ENCODE measurements around the gene SMPD1. TPM values are rescaled to one million over a fixed set of nuclear protein-coding genes. Genes with fewer than 3 reads are reported as not detected.
A peak's percentile ranks its signal among the peaks of the same experiment; 100 is the strongest.

The SMPD1 gene
- 23.1 TPM for total RNA-seq

GRCh38 chr11:6389905-6390717, at the start of gene SMPD1:
Gene SMPD1 (plus strand): TSS chr11:6390474. CDS start chr11:6390599, 125 bp downstream.
- TF ChIP-seq POLR2AphosphoS5 (IDR thresholded peaks at IDR 0.05; ENCODE audit: insufficient read depth in 1 of 2, low read depth in 1 of 2) (peak; percentile 41 to 86), POLR2A (IDR thresholded peaks at IDR 0.05) (peak in 1 of 2 donors; percentile 67), CTCF (IDR thresholded peaks at IDR 0.05) (no peak)
- H3K4me3 ChIP-seq, result peak within 1 kb of the TSS; percentile 76 to 91
- H3K9me3 ChIP-seq, result no peaks in the 10 kb centered on the region
- peaks cover 31% of the 10 kb centered on the region for H3K4me1 ChIP-seq
- peak within 1 kb of the TSS; percentile 90 for H3K27ac ChIP-seq
- peaks cover 0 to 20% of the 10 kb centered on the region in 2 donors for H3K36me3 ChIP-seq
- intact Hi-C loops (cut with DNase I), result loop anchor here (10.0 kb wide), 1 partner anchor 55 kb away; the partner anchor contains the start of gene HPX
- peak; percentile 94 to 98 for DNase-seq (ENCODE audit: extremely low spot score in 2 of 2)
- H3K27me3 ChIP-seq, result no peaks in the 10 kb centered on the region

- DNase-seq (ENCODE audit: extremely low spot score in 2 of 2), result no peak
- no peak overlapping the region for H3K27ac ChIP-seq
- no peaks in the 10 kb centered on the region for H3K4me1 ChIP-seq
- H3K36me3 ChIP-seq, result no peaks in the 10 kb centered on the region
- H3K27me3 ChIP-seq, result no peaks in the 10 kb centered on the region
- TF ChIP-seq POLR2A (IDR thresholded peaks at IDR 0.05) (no peak), POLR2AphosphoS5 (IDR thresholded peaks at IDR 0.05; ENCODE audit: insufficient read depth in 1 of 2, low read depth in 1 of 2) (no peak), CTCF (IDR thresholded peaks at IDR 0.05) (no peak)
- intact Hi-C loops (cut with DNase I), result no loop called here
- no peaks in the 10 kb centered on the region for H3K9me3 ChIP-seq
- H3K4me3 ChIP-seq, result no peak overlapping the region
Measured at GRCh38 chr11:6345366-6345765, 44.9 kb upstream of the SMPD1 start.

- no peak overlapping the region for H3K4me3 ChIP-seq
Measured at GRCh38 chr11:6350043-6350442, 40.2 kb upstream of the SMPD1 start.

GRCh38 chr11:6350486-6350885, 39.8 kb upstream of the SMPD1 start:
- intact Hi-C loops (cut with DNase I), result loop anchor here (10.0 kb wide), 1 partner anchor 106 kb away; no protein-coding TSS in a partner anchor

More at GRCh38 chr11:6350043-6350442, 40.2 kb upstream of the SMPD1 start:
- Histone ChIP-seq H3K36me3 (no peaks in the 10 kb centered on the region), H3K4me1 (no peaks in the 10 kb centered on the region), H3K27ac (no peak overlapping the region), H3K9me3 (no peaks in the 10 kb centered on the region), H3K27me3 (no peaks in the 10 kb centered on the region)
- intact Hi-C loops (cut with DNase I), result loop anchor here (10.0 kb wide), 1 partner anchor 105 kb away; no protein-coding TSS in a partner anchor
- no peak for TF ChIP-seq POLR2AphosphoS5 (IDR thresholded peaks at IDR 0.05; ENCODE audit: insufficient read depth in 1 of 2, low read depth in 1 of 2)
- no peak for TF ChIP-seq CTCF (IDR thresholded peaks at IDR 0.05)
- no peak for TF ChIP-seq POLR2A (IDR thresholded peaks at IDR 0.05)
- no peak for DNase-seq (ENCODE audit: extremely low spot score in 2 of 2)

More at GRCh38 chr11:6350486-6350885, 39.8 kb upstream of the SMPD1 start:
- H3K27me3 ChIP-seq, result no peaks in the 10 kb centered on the region
- H3K27ac ChIP-seq, result no peak overlapping the region
- DNase-seq (ENCODE audit: extremely low spot score in 2 of 2), result no peak
- no peaks in the 10 kb centered on the region for H3K9me3 ChIP-seq
- no peak overlapping the region for H3K4me3 ChIP-seq
- TF ChIP-seq POLR2AphosphoS5 (IDR thresholded peaks at IDR 0.05; ENCODE audit: insufficient read depth in 1 of 2, low read depth in 1 of 2) (no peak), POLR2A (IDR thresholded peaks at IDR 0.05) (no peak), CTCF (IDR thresholded peaks at IDR 0.05) (no peak)
- no peaks in the 10 kb centered on the region for H3K4me1 ChIP-seq
- no peaks in the 10 kb centered on the region for H3K36me3 ChIP-seq
